HuH-7 (cell line): Measurements from ENCODE around the gene DISP2.
A peak's percentile ranks its signal among the peaks of the same experiment; 100 is the strongest.

ENCODE experiments used
- DNase-seq: peaks from one replicate; pipeline ENCODE4 v3.0.0; 2011; ENCODE audit warnings: low spot score

The DISP2 gene

DNA sequence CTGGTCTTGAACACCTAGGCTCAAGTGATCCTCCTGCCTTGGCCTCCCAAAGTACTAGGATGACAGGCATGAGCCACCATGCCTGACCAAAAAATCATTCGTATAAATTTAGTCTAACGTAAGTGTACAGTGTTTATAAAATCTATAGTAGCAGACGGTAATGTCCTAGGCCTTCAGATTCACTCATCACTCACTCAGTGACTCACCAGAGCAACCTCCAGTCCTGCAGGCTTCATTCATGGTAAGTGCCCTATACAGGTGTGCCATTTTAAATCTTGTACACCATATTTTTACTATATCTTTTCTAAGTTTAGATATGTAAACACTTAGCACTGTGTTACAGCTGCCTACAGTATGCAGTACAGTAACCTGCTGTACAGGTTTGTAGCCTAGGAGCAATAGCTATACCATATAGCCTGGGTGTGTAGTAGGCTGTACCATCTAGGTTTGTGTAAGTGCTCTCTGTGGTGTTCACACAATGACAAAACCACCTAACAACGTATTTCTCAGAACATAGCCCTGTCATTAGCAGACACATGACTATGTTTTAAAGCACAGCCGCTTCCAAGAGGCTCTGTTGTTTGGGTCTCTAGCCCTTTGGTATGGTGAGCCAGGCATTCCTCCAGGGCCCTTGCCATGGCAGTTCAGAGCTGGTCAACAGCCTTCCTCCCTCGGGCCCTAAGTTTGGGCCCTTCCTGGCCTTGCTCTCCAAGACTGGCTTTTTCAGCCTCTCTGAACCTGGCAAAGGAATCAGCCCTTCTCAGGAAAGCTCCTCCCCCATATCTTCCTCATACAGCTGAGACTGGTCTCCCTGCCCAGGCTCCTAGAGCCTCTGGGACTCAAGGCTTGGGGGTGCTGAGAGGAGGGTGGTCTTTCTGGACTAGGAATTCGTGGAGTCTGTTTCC lies 15.4 kb upstream of the DISP2 start:
- no peak for DNase-seq

DNA sequence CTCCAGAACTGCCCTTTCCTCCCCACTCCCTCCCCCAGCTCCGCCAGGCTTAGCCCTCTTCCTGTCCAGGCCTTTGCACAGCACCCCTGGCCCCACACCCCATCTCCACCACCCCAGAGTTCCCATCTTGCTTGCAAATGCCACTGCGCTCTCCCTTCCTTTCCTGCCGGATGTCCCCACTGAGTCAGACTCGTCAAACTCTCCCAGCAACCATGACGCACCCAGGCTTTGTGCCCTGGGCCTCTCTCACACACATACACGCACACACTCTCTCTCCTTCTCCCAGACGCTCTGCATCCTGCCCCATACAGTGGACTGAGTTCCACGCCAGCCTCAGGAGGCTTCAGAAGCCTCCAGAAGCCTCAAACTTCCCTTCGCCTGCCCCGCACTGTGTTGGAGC lies 14.5 kb upstream of the DISP2 start:
- no peak for DNase-seq

GRCh38 chr15:40344217-40344616 lies 13.8 kb upstream of the DISP2 start:
- DNase-seq, result no peak

DNA sequence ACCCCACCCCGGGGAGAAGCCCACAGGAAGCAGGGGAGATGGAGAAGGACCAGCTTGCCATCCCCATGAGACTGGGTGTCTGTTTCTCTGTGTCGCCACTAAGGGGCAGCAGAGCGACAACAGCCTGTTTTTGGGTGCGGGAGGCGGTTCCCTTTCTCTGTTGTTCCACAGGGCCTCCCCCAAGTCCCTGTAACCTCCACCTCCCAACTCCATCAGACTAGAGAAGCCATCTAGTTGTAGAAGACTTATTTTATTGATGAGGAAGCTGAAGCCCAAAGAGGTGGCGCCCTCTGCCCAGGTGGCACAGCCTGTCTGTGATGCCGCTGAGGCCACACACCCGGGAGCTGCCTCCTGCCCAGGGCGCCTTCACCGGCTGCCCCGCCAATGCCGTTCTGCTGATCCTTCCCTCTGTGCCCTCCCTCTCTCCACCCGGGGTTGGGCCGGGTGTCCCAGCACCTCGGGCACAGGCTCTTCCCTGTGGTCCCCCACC lies 13.3 kb upstream of the DISP2 start:
- DNase-seq, result peak; percentile 73

DNA sequence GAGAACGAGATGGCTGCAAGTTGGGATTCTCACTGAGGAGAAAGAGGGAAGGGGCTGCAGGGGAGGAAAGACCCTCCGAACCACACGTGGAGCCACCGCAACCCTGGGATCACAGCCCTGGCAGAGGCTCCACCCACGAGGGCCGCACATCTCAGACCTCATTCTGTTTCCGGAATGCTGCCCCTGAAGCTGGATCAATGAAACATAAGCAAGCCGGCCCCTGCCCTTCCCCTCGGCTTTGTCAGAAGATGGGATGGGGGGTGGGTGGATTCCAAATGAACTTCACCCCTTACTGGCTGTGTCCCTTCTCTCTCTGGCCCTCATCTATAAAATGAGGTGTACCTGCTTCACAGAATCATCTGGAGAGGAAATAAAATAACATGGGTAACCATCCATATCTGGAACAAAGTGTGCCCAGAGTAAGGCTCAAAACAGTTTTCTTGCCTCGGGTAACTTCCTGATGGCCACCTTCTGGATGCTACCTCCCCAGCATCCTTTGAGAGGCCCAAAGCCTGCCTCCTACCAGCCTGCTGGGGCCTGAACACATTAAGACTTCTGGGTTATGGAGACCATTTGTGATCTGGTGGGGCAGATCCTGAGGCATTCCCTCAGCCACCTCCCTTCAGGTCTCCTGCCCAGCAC lies 12.7 kb upstream of the DISP2 start:
- no peak for DNase-seq

GRCh38 chr15:40345867-40346578 lies 12.0 kb upstream of the DISP2 start:
- no peak for DNase-seq

DNA sequence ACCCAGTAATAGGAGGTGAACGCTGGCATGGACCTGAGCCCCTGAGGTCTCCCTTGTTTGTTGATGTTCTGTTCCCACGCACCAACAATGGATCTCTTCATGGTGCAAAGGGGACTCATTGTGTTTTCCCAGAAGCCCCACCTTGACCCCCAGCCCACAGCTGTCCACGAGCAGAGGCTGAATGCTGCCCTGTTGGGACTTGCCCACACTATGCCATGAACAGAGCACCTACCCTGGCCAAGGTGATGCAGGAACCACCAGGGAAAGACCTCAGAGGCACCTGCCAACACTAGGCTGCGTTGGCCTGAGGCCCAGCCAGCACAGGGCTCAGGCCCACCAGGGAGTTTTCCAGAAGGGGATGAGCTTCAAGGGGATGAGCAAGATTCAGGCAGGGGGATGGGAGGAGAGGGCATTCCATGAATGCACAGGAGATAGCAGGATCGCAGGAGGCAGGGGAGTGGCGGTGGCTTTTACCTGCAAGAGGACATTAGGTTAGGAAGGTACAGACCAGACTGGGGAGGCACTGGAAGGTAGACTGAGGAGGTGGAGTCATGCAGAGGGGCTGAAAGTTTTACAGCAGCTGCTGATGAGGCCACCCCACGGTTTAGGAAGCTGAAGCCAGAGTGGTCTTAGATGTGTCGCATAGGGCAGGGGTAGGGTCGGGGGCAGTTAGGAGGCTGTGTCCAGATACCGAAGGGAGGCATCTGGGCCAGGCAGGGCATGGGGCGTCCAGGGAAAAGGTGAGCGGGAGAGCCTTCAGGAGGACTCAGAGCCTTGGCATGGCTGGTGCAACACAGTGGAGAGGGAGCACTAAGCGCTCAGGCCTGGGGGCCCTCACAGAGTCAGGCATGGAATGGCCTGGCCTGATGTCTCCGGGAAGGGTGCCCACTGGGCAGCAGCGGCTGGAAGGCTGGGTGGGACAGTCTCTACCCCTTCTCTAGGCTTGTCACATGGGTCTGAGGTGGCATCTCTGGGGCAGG lies 11.2 kb upstream of the DISP2 start:
- no peak for DNase-seq

DNA sequence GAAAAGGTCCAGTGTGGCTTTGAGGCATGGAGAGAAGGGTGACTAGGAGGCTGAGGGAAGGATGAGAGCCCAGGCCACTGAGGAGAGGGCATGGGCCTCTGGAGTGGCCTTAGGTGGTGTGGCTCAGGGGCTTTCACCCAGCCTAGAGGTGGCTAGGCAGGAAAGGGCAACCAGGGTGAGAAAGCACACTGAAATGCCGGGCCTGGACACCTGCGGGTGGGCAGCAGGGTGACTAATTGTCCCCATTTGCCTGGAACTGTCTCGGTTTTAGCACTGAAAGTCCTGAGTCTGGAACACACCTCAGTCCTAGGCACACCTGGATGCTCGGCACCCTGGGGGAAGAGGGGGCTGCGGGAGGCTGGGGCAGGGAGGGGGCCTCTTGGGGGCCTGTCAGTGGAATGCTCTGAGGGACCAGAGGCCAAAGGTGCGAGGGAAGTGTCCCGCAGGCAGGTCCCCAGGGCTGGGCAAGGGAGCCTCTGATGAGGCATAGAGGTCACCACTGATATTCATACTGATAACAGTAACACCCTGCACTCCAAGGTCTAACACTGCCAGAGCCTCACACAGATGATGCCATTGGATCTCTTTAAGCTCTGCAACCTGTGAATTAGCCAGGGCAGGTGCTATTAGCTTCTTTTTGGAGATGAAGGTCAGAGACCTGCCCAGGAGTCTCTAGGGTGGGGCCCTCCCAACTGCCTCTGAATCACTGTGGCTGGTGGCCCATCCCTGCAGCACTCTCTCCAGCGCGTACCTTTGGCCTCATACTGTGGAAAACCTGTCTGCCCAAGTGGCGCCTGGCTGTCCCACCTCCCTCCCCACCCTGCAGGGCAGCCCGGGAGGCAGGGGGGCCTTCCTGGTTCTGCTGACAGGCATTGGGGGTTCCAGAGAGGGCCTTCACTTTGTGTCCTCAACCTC lies 10.2 kb upstream of the DISP2 start:
- no peak for DNase-seq

DNA sequence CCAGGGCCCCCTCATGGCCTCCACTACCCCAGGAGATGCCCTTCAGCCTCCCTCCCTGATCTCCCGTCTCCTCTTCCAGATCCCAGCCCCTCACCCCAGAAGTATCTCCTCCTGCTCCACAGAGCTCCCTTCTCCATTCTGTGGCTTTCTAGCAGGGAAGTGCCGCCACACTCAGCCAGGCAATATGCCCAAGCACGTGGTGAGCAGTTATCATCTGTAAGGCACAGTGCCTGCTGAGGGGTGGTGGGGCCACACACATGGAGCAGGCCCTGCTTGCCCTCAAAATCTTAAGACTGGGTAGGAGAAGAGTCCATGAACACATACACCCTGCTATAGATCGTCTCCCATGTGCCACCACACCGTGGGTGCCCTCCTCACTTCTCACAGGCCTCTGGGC lies 9.5 kb upstream of the DISP2 start:
- DNase-seq, result no peak

DNA sequence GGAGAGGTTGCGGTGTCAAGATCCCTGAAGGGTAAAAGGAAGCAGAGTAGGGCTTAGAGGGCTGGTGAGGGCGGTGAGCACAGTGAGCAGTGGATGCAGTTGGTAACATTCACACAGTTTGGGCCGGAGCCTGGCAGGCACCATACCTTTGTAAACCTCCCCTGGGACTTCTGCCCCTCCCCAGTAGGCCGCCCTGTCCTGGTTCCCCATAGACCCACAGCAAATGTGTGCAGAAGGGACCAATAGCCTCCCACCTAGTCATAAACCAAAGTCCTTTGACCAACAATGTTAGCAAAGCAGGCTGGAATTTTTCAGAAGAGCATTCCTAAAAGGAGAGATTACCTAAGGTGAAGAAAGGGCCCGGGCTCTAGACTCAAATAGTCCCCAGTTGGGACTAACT lies 8.9 kb upstream of the DISP2 start:
- no peak for DNase-seq

- no peak for DNase-seq
Measured at GRCh38 chr15:40352281-40352901, 5.6 kb upstream of the DISP2 start.

- peak; percentile 62 for DNase-seq
Measured at GRCh38 chr15:40353697-40354096, 4.3 kb upstream of the DISP2 start.

- DNase-seq, result peak; percentile 74
Measured at GRCh38 chr15:40354408-40355171, 3.4 kb upstream of the DISP2 start.

- DNase-seq, result no peak
Measured at GRCh38 chr15:40355976-40356585, 1.9 kb upstream of the DISP2 start.

- no peak for DNase-seq
Measured at GRCh38 chr15:40357246-40357645, 773 bp upstream of the DISP2 start.

DNA sequence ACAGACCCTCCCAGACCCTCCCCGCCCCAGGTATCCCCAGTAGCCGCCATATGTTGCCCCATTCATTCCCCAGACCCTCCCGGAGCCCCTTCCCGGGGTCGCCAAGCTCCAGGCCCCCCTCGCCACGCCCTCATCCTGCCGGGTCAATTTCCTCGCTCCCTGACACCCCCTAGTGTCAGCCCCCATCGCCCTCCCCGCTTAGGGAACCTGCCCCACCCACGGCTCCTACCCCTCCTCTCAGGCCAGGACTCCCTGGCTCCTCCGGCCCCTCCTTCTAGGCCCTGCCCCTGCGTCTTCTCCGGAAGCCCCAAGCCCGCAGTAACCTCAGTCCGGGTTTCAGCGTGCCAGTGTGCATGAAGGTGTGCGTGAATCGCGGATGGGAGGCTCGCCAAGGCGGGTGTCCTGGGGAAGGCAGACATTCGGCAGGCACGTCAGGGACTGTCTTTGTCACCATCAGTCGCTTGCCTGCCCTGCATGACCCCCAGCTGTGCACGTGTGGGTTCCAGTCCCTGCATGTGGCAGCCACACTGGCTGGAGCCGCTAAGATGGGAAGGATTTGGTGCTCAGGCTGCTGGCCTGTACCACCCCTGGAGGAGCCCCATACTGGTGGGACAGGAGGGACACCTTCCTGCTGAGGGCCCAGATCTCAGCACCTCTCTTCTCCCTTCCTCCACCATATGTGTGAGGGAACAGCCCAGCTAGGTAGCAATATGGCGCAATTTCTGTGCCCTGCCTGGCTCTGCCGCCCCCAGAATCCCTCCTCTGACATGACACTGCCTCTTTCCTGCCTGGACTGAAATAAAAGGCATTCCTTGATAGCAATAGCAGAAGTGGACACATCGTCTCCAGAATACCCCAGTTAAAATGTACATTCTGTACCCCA lies 693 bp downstream of the DISP2 start:
- no peak for DNase-seq

- DNase-seq, result no peak
Measured at GRCh38 chr15:40360015-40360414, 2.0 kb downstream of the DISP2 start.

DNA sequence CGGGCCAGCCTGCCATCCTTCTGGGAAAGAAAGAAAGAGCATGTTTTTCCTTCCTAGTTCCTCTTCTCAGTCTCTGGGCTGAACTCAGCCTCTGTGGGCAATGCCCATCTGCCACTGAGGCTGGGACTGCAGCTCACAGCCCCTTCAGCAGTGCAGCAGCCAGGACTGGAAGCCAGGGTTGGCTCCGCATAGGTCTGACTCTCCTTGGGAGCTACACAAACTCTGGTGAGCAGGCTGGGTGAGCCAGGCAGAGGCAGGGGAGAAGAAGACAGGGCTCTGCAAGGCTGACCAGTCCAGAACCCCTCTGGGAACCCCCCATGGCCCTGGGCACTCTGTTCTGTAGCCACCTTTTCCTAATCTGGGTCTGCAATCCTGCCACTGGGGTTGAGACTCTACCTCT lies 3.6 kb downstream of the DISP2 start:
- DNase-seq, result no peak
